GM18858 (cell line): ENCODE results near the gene TRAF3.
A peak's percentile ranks its signal among the peaks of the same experiment; 100 is the strongest.
"Not testable (repeated sequence)": the region's sequence is repeated elsewhere in the genome, so short reads cannot be mapped to it uniquely, and the experiment has no call there.

Experiments used
- ATAC-seq: cut with Tn5 transposase; IDR thresholded peaks from one replicate; pipeline ENCODE4 v1.9.1; 2021; ENCODE audit not compliant: unreplicated experiment

Gene TRAF3

GRCh38 chr14:102885737-102886447 is 108.6 kb downstream of the TRAF3 start:
- ATAC-seq = no peak

- ATAC-seq = no peak
Measured at GRCh38 chr14:102888748-102889147, 111.5 kb downstream of the TRAF3 start.

GRCh38 chr14:102889615-102890014 is 112.4 kb downstream of the TRAF3 start:
- no peak for ATAC-seq

GRCh38 chr14:102891111-102891510 is 113.9 kb downstream of the TRAF3 start:
- ATAC-seq = no peak

GRCh38 chr14:102891556-102891955 is 114.3 kb downstream of the TRAF3 start:
- no peak for ATAC-seq

GRCh38 chr14:102892651-102893050 is 115.4 kb downstream of the TRAF3 start:
- ATAC-seq = no peak

GRCh38 chr14:102893452-102893851 is 116.2 kb downstream of the TRAF3 start:
- ATAC-seq = no peak

GRCh38 chr14:102896735-102897134 is 119.5 kb downstream of the TRAF3 start:
- not testable (repeated sequence) for ATAC-seq

GRCh38 chr14:102897299-102898027 is 120.2 kb downstream of the TRAF3 start:
- ATAC-seq = no peak

- ATAC-seq = no peak
Measured at GRCh38 chr14:102898298-102898697, 121.0 kb downstream of the TRAF3 start.

- no peak for ATAC-seq
Measured at GRCh38 chr14:102898776-102899515, 121.7 kb downstream of the TRAF3 start.

GRCh38 chr14:102899516-102899900 is 122.3 kb downstream of the TRAF3 start:
- ATAC-seq = no peak

- peak; percentile 26 for ATAC-seq
Measured at GRCh38 chr14:102900631-102901571, 123.7 kb downstream of the TRAF3 start.

- ATAC-seq = peak; percentile 61
Measured at GRCh38 chr14:102901633-102902032, 124.4 kb downstream of the TRAF3 start.

- ATAC-seq = no peak
Measured at GRCh38 chr14:102902086-102902485, 124.8 kb downstream of the TRAF3 start.

GRCh38 chr14:102902523-102903247 is 125.4 kb downstream of the TRAF3 start:
- no peak for ATAC-seq

GRCh38 chr14:102903248-102903888 is 126.1 kb downstream of the TRAF3 start:
- ATAC-seq = no peak

GRCh38 chr14:102903889-102904512 is 126.8 kb downstream of the TRAF3 start:
- no peak for ATAC-seq
